OCI-LY1 (cell line): Measurements from ENCODE around the gene CHID1.

Experiments used
- H2AFZ ChIP-seq: fragments of 200-600 bp; sonication (generic), shearing (Covaris generic); 2 replicates; pipeline ENCODE4 v1.6.0; 2014; ENCODE audit warnings: antibody characterized with exemption, mild to moderate bottlenecking, low read length
- H3F3A ChIP-seq: fragments of 200-600 bp; sonication (generic), shearing (Covaris generic); 2 replicates; pipeline ENCODE4 v1.6.0; 2014; ENCODE audit warnings: mild to moderate bottlenecking, antibody characterized with exemption, low read length, moderate library complexity; ENCODE audit not compliant: insufficient read depth
- H3K27ac ChIP-seq: fragments of 200-600 bp; sonication (generic); 2 replicates; pipeline ENCODE4 v1.5.1; 2014; ENCODE audit warnings: low read length, mixed run types, mild to moderate bottlenecking, low read depth; ENCODE audit not compliant: poor library complexity, severe bottlenecking
- H3K27me3 ChIP-seq: fragments of 200-600 bp; sonication (generic); 2 replicates; pipeline ENCODE4 v1.6.0; 2014; ENCODE audit warnings: antibody characterized with exemption, mild to moderate bottlenecking, low read length, moderate library complexity; ENCODE audit not compliant: insufficient read depth
- H3K36me3 ChIP-seq: fragments of 200-600 bp; sonication (generic); 2 replicates; pipeline ENCODE4 v1.6.1; 2014; ENCODE audit warnings: mild to moderate bottlenecking, antibody characterized with exemption, low read length, moderate library complexity, mixed read lengths; ENCODE audit not compliant: insufficient read depth
- H3K4me1 ChIP-seq: fragments of 200-600 bp; sonication (generic); 2 replicates; pipeline ENCODE4 v1.5.1; 2014; ENCODE audit warnings: mild to moderate bottlenecking, low read length, moderate library complexity; ENCODE audit not compliant: insufficient read depth, severe bottlenecking
- H3K4me2 ChIP-seq: fragments of 200-600 bp; sonication (generic), shearing (Covaris generic); 2 replicates; pipeline ENCODE4 v1.6.1; 2014; ENCODE audit warnings: low read length
- H3K4me3 ChIP-seq: fragments of 200-600 bp; sonication (generic); 2 replicates; pipeline ENCODE4 v1.5.1; 2014; ENCODE audit warnings: low read length, low read depth, mild to moderate bottlenecking, mixed read lengths; ENCODE audit not compliant: poor library complexity, severe bottlenecking
- H3K79me2 ChIP-seq: fragments of 200-600 bp; shearing (Covaris generic); 2 replicates; pipeline ENCODE4 v1.6.1; 2016; ENCODE audit warnings: mixed run types, low read length, mixed read lengths; ENCODE audit not compliant: insufficient read depth
- H3K9ac ChIP-seq: fragments of 200-600 bp; sonication (generic), shearing (Covaris generic); 2 replicates; pipeline ENCODE4 v1.6.1; 2014; ENCODE audit warnings: mild to moderate bottlenecking, low read length, mixed read lengths
- H3K9me2 ChIP-seq: fragments of 200-600 bp; sonication (generic), shearing (Covaris generic); 2 replicates; pipeline ENCODE4 v1.6.1; 2014; ENCODE audit warnings: low read depth, mild to moderate bottlenecking, low read length, mixed read lengths
- H3K9me3 ChIP-seq: fragments of 200-600 bp; shearing (Covaris generic); 2 replicates; pipeline ENCODE4 v1.6.1; 2014; ENCODE audit warnings: low read length, mixed read lengths
- H4K20me1 ChIP-seq: fragments of 200-600 bp; sonication (generic), shearing (Covaris generic); 2 replicates; pipeline ENCODE4 v1.6.0; 2016; ENCODE audit warnings: mild to moderate bottlenecking, low read length; ENCODE audit not compliant: insufficient read depth
- EZH2 ChIP-seq: fragments of 200-600 bp; sonication (generic), shearing (Covaris generic); IDR thresholded peaks from 2 replicates; pipeline ENCODE4 v1.8.0; 2017; ENCODE audit warnings: borderline replicate concordance, mixed run types, mild to moderate bottlenecking, antibody characterized with exemption, low read length, moderate library complexity, mixed read lengths
- TF ChIP-seq, protein P1 (sequence below): fragments of 200-600 bp; sonication (generic), shearing (Covaris generic); IDR thresholded peaks from 2 replicates; pipeline ENCODE4 v1.5.1; 2017; ENCODE audit warnings: mild to moderate bottlenecking, antibody characterized with exemption, low read length, moderate library complexity, mixed read lengths

CHID1 gene

GRCh38 chr11:860234-861104 lies 50.1 kb downstream of the CHID1 start:
- Histone ChIP-seq H4K20me1 (no peaks in the 10 kb centered on the region), H3K4me3 (no peak overlapping the region), H3K27me3 (peaks cover 3% of the 10 kb centered on the region; the same call in 1 of the 2 replicates), H3K9me2 (no peaks in the 10 kb centered on the region), H3K27ac (no peak overlapping the region), H3F3A (no peaks in the 10 kb centered on the region), H3K4me2 (no peak overlapping the region), H3K4me1 (peaks cover 6% of the 10 kb centered on the region), H2AFZ (no peak overlapping the region), H3K36me3 (no peaks in the 10 kb centered on the region), H3K9me3 (no peaks in the 10 kb centered on the region), H3K9ac (no peak overlapping the region), H3K79me2 (no peaks in the 10 kb centered on the region)
- TF ChIP-seq EZH2, result no peak
- TF ChIP-seq, protein P1, sequence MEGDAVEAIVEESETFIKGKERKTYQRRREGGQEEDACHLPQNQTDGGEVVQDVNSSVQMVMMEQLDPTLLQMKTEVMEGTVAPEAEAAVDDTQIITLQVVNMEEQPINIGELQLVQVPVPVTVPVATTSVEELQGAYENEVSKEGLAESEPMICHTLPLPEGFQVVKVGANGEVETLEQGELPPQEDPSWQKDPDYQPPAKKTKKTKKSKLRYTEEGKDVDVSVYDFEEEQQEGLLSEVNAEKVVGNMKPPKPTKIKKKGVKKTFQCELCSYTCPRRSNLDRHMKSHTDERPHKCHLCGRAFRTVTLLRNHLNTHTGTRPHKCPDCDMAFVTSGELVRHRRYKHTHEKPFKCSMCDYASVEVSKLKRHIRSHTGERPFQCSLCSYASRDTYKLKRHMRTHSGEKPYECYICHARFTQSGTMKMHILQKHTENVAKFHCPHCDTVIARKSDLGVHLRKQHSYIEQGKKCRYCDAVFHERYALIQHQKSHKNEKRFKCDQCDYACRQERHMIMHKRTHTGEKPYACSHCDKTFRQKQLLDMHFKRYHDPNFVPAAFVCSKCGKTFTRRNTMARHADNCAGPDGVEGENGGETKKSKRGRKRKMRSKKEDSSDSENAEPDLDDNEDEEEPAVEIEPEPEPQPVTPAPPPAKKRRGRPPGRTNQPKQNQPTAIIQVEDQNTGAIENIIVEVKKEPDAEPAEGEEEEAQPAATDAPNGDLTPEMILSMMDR, result no peak

GRCh38 chr11:859394-860131 lies 51.0 kb downstream of the CHID1 start:
- H3K9ac ChIP-seq, result no peak overlapping the region
- H3K4me2 ChIP-seq, result no peak overlapping the region
- H3K27me3 ChIP-seq, result no peaks in the 10 kb centered on the region
- no peaks in the 10 kb centered on the region for H3K36me3 ChIP-seq
- TF ChIP-seq EZH2, result no peak
- TF ChIP-seq, protein P1, result no peak
- no peaks in the 10 kb centered on the region for H3K9me3 ChIP-seq
- H4K20me1 ChIP-seq, result no peaks in the 10 kb centered on the region
- H3K9me2 ChIP-seq, result no peaks in the 10 kb centered on the region
- no peak overlapping the region for H3K27ac ChIP-seq
- no peaks in the 10 kb centered on the region for H3F3A ChIP-seq
- H3K4me3 ChIP-seq, result no peak overlapping the region
- no peak overlapping the region for H2AFZ ChIP-seq
- H3K4me1 ChIP-seq, result peaks cover 6% of the 10 kb centered on the region
- H3K79me2 ChIP-seq, result no peaks in the 10 kb centered on the region

DNA sequence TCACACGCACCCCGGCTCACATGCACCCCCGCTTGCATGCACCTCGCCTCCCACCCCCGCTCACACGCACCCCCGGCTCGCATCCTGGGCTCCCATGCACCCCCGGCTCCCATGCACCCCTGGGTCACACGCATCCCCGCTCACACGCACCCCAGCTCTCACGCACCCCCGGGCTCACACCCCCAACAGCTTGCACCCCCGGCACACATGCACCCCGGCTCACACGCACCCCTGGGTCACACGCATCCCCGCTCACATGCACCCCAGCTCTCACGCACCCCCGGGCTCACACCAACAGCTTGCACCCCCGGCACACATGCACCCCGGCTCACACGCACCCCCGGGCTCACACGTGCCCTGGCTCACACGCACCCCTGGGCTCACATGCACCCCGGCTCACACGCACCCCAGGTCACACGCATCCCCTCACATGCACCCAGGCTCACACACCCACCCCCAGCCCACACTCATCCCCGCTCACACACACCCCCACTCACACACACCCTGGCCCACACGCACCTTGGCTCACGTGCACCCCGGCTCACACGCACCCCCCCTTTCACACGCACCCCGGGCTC lies 51.8 kb downstream of the CHID1 start:
- H3K9me3 ChIP-seq, result no peaks in the 10 kb centered on the region
- no peaks in the 10 kb centered on the region for H3K9me2 ChIP-seq
- H3K4me2 ChIP-seq, result no peak overlapping the region
- TF ChIP-seq EZH2, result no peak
- TF ChIP-seq, protein P1, result no peak
- no peaks in the 10 kb centered on the region for H3K79me2 ChIP-seq
- H3K9ac ChIP-seq, result no peak overlapping the region
- H3F3A ChIP-seq, result no peaks in the 10 kb centered on the region
- peaks cover 6% of the 10 kb centered on the region for H3K4me1 ChIP-seq
- no peak overlapping the region for H3K27ac ChIP-seq
- no peak overlapping the region for H2AFZ ChIP-seq
- no peaks in the 10 kb centered on the region for H4K20me1 ChIP-seq
- no peak overlapping the region for H3K4me3 ChIP-seq
- H3K27me3 ChIP-seq, result no peaks in the 10 kb centered on the region
- no peaks in the 10 kb centered on the region for H3K36me3 ChIP-seq
